Renal cortex interstitium (tissue), 15 donors: ENCODE results near the gene PRRC2B. TPM values are rescaled to one million over a fixed set of nuclear protein-coding genes. Genes with fewer than 3 reads are reported as not detected.
"Not testable (repeated sequence)": the region's sequence is repeated elsewhere in the genome, so short reads cannot be mapped to it uniquely, and the experiment has no call there.

Source experiments
- DNase-seq, 11 donors: peaks; one replicate each; pipeline ENCODE4 v3.0.0-alpha.2; 2013; ENCODE audit warnings: low read depth in 9 of 11, low spot score in 4 of 11; ENCODE audit errors: extremely low read depth in 1 of 11
- long read RNA-seq, 16 experiments: transcript quantifications; one replicate each; lab custom pipeline, GENCODE V29; 2026
- polyA plus RNA-seq, 3 donors: library from polyadenylated mRNA; unstranded; fragments of 120-200 nt; gene quantifications; one replicate each; pipeline ENCODE4 v1.2.1, GENCODE V29; 2013; ENCODE audit not compliant: insufficient read length in 3 of 3

Gene PRRC2B
- polyA plus RNA-seq: 100 to 1,000 TPM; 177 to 200 (median 196) TPM
- long read RNA-seq, donor 1, full-length matches to known transcripts: 5 of 20 reads
- long read RNA-seq, donor 1, partial matches to known transcripts: 15 of 20 reads
- long read RNA-seq, donor 1, other reads (novel, unspliced or antisense): 0 of 20 reads
- long read RNA-seq, donor 2, full-length matches to known transcripts: 4 of 26 reads
- long read RNA-seq, donor 2, partial matches to known transcripts: 22 of 26 reads
- long read RNA-seq, donor 2, other reads (novel, unspliced or antisense): 0 of 26 reads
- long read RNA-seq, donor 3, full-length matches to known transcripts: 8 of 73 reads
- long read RNA-seq, donor 3, partial matches to known transcripts: 65 of 73 reads
- long read RNA-seq, donor 3, other reads (novel, unspliced or antisense): 0 of 73 reads
- long read RNA-seq, donor 4, full-length matches to known transcripts: 5 of 33 reads
- long read RNA-seq, donor 4, partial matches to known transcripts: 28 of 33 reads
- long read RNA-seq, donor 4, other reads (novel, unspliced or antisense): 0 of 33 reads
- long read RNA-seq, donor 5: 0 reads
- long read RNA-seq, donor 6, full-length matches to known transcripts: 7 of 79 reads
- long read RNA-seq, donor 6, partial matches to known transcripts: 72 of 79 reads
- long read RNA-seq, donor 6, other reads (novel, unspliced or antisense): 0 of 79 reads
- long read RNA-seq, donor 7, full-length matches to known transcripts: 7 of 71 reads
- long read RNA-seq, donor 7, partial matches to known transcripts: 64 of 71 reads
- long read RNA-seq, donor 7, other reads (novel, unspliced or antisense): 0 of 71 reads
- long read RNA-seq, donor 8, full-length matches to known transcripts: 12 of 95 reads
- long read RNA-seq, donor 8, partial matches to known transcripts: 77 of 95 reads
- long read RNA-seq, donor 8, other reads (novel, unspliced or antisense): 6 of 95 reads
- long read RNA-seq, donor 9, full-length matches to known transcripts: 2 of 34 reads
- long read RNA-seq, donor 9, partial matches to known transcripts: 32 of 34 reads
- long read RNA-seq, donor 9, other reads (novel, unspliced or antisense): 0 of 34 reads
- long read RNA-seq, donor 10, full-length matches to known transcripts: 3 of 40 reads
- long read RNA-seq, donor 10, partial matches to known transcripts: 37 of 40 reads
- long read RNA-seq, donor 10, other reads (novel, unspliced or antisense): 0 of 40 reads
- long read RNA-seq, donor 11, partial matches to known transcripts: 40 of 41 reads
- long read RNA-seq, donor 11, other reads (novel, unspliced or antisense): 0 of 41 reads
- long read RNA-seq, donor 12, partial matches to known transcripts: 0 of 1 reads
- long read RNA-seq, donor 12, other reads (novel, unspliced or antisense): 0 of 1 reads
- long read RNA-seq, donor 13: 0 reads
- long read RNA-seq, donor 14, full-length matches to known transcripts: 2 of 7 reads
- long read RNA-seq, donor 14, partial matches to known transcripts: 5 of 7 reads
- long read RNA-seq, donor 14, other reads (novel, unspliced or antisense): 0 of 7 reads
- long read RNA-seq, donor 15, full-length matches to known transcripts: 2 of 16 reads
- long read RNA-seq, donor 15, partial matches to known transcripts: 14 of 16 reads
- long read RNA-seq, donor 15, other reads (novel, unspliced or antisense): 0 of 16 reads
- long read RNA-seq, donor 16, full-length matches to known transcripts: 19 of 262 reads
- long read RNA-seq, donor 16, partial matches to known transcripts: 243 of 262 reads
- long read RNA-seq, donor 16, other reads (novel, unspliced or antisense): 0 of 262 reads

GRCh38 chr9:131393622-131394463 lies at the start of gene PRRC2B:
TSS of gene PRRC2B (plus strand) at chr9:131394086. CDS start at chr9:131430145, 36,059 bp downstream.
- peak in 8 of 11 donors; percentile 65 to 90 (median 86) for DNase-seq

GRCh38 chr9:131344931-131345535 lies 48.9 kb upstream of the PRRC2B start:
- DNase-seq: not testable (repeated sequence)

GRCh38 chr9:131346559-131346958 lies 47.3 kb upstream of the PRRC2B start:
- no peak for DNase-seq

- DNase-seq: no peak
Measured at GRCh38 chr9:131347376-131348020, 46.4 kb upstream of the PRRC2B start.

- DNase-seq: no peak
Measured at GRCh38 chr9:131348631-131349521, 45.0 kb upstream of the PRRC2B start.

- DNase-seq: no peak
Measured at GRCh38 chr9:131349522-131349880, 44.4 kb upstream of the PRRC2B start.

- DNase-seq: peak in 8 of 11 donors; percentile 68 to 81 (median 74)
Measured at GRCh38 chr9:131349881-131350563, 43.9 kb upstream of the PRRC2B start.

GRCh38 chr9:131356479-131356878 lies 37.4 kb upstream of the PRRC2B start:
- DNase-seq: not testable (repeated sequence)

- no peak for DNase-seq
Measured at GRCh38 chr9:131358556-131358955, 35.3 kb upstream of the PRRC2B start.

- DNase-seq: no peak
Measured at GRCh38 chr9:131361202-131361833, 32.6 kb upstream of the PRRC2B start.

- no peak for DNase-seq
Measured at GRCh38 chr9:131365546-131365945, 28.3 kb upstream of the PRRC2B start.

- peak in 4 of 11 donors; percentile 48 to 62 (median 56) for DNase-seq
Measured at GRCh38 chr9:131366761-131367401, 27.0 kb upstream of the PRRC2B start.

GRCh38 chr9:131367450-131367849 lies 26.4 kb upstream of the PRRC2B start:
- DNase-seq: no peak

- DNase-seq: no peak
Measured at GRCh38 chr9:131370638-131371037, 23.2 kb upstream of the PRRC2B start.
